HL-60 (cell line): ENCODE measurements around the gene RHBDL3.

Experiments
- DNase-seq, 2 experiments: peaks; one replicate each; pipeline ENCODE4 v3.0.0-alpha.2; 2010 to 2020; ENCODE audit warnings: low read depth in 1 of 2, low spot score in 1 of 2
- H3K27ac ChIP-seq: fragments of 250-450 bp; sonication (Bioruptor Pico); replicated peaks from 2 replicates; pipeline ENCODE4 v1.5.1; 2020; ENCODE audit warnings: mild to moderate bottlenecking, moderate library complexity
- H3K27me3 ChIP-seq: fragments of 250-450 bp; sonication (Bioruptor Pico); 2 replicates; pipeline ENCODE4 v1.5.1; 2021; ENCODE audit warnings: mild to moderate bottlenecking, moderate library complexity; ENCODE audit not compliant: insufficient read depth, poor library complexity, severe bottlenecking
- H3K4me3 ChIP-seq: replicated peaks from 2 replicates; pipeline ENCODE4 v1.5.1; 2011; ENCODE audit warnings: mild to moderate bottlenecking, control low read depth, low read length; ENCODE audit not compliant: insufficient read depth
- GABPA ChIP-seq: IDR thresholded peaks from 2 replicates; pipeline ENCODE4 v1.6.1; 2012; ENCODE audit warnings: low read depth
- POLR2AphosphoS5 ChIP-seq: IDR thresholded peaks from 2 replicates; pipeline ENCODE4 v1.6.1; 2012; ENCODE audit warnings: low read depth
- REST ChIP-seq: IDR thresholded peaks from 2 replicates; pipeline ENCODE4 v1.6.1; 2012; ENCODE audit warnings: low read depth; ENCODE audit not compliant: insufficient replicate concordance
- SPI1 ChIP-seq: IDR thresholded peaks from 2 replicates; pipeline ENCODE4 v1.6.1; 2012; ENCODE audit warnings: low read depth, mild to moderate bottlenecking, borderline replicate concordance
- TF ChIP-seq, protein P1 (sequence below): IDR thresholded peaks from one replicate; pipeline ENCODE4 v1.5.1; 2011; ENCODE audit warnings: low read length, control low read depth, inconsistent platforms; ENCODE audit not compliant: insufficient read depth

Gene RHBDL3

DNA sequence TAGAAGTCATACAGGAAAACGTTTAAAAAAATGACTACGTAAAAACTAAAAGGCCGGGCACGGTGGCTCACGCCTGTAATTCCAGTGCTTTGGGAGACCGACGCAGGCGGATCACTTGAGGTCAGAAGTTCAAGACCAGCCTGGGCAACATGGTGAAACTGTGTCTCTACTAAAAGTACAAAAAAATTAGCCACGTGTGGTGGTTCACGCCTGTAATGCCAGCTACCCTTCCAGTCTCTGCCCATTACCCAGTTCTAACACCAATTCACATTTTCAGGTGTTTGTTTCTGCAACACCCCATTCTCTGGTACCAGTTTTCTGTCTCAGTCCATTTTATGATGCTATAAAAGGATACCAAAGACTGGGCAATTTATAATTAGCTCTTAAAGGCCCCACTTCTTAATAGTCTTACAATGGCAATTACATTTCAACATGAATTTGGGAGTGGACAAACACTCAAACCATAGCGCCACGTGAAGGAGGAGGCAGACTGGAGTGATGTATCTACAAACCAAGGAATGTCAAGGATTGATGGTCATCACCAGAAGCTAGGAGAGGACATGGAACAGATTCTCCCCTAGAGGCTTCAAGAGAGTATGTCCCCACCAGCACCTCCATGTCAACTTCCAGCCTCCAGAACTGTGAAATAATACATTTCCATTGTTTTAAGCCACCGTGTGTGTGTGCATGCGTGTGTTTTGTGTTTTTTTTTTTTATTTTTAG is 77.1 kb downstream of the RHBDL3 start:
- TF ChIP-seq GABPA: no peak
- no peak for TF ChIP-seq SPI1
- TF ChIP-seq POLR2AphosphoS5: no peak
- TF ChIP-seq, protein P1, sequence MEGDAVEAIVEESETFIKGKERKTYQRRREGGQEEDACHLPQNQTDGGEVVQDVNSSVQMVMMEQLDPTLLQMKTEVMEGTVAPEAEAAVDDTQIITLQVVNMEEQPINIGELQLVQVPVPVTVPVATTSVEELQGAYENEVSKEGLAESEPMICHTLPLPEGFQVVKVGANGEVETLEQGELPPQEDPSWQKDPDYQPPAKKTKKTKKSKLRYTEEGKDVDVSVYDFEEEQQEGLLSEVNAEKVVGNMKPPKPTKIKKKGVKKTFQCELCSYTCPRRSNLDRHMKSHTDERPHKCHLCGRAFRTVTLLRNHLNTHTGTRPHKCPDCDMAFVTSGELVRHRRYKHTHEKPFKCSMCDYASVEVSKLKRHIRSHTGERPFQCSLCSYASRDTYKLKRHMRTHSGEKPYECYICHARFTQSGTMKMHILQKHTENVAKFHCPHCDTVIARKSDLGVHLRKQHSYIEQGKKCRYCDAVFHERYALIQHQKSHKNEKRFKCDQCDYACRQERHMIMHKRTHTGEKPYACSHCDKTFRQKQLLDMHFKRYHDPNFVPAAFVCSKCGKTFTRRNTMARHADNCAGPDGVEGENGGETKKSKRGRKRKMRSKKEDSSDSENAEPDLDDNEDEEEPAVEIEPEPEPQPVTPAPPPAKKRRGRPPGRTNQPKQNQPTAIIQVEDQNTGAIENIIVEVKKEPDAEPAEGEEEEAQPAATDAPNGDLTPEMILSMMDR: no peak
- no peak for TF ChIP-seq REST
- DNase-seq: no peak
- Histone ChIP-seq H3K27ac (peak overlapping the region; percentile 75), H3K27me3 (no peaks in the 10 kb centered on the region), H3K4me3 (peak overlapping the region; percentile 66)

DNA sequence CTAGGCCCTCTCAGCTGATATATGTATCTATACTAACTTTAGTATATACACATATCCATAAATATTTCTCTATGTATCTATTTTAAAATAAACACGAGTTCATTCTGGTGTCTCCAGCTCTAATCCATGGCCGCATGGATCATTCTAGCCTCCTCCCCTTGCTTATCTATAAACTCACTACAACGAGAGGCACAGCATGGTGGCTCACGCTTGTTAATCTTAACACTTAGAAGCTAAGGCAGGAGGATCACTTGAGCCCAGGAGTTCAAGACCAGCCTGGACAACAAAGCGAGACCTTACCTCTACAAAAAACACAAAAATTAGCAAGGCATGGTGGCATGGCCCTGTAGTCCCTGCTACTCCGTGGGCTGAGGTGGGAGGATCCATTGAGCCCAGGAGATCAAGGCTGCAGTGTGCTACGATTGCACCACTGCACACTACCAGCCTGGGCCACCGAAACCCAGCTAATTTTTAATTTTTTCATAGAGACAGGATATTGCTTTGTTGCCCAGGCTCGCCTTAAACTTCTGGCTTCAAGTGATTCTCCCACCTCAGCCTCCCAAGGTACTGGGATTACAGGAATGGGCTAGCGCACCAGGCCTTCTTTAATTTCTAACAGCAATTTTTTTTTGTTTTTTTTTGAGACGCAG is 80.4 kb downstream of the RHBDL3 start:
- TF ChIP-seq POLR2AphosphoS5 (no peak), SPI1 (no peak), GABPA (no peak), REST (no peak)
- TF ChIP-seq, protein P1: no peak
- H3K27ac ChIP-seq: no peak overlapping the region
- no peaks in the 10 kb centered on the region for H3K27me3 ChIP-seq
- H3K4me3 ChIP-seq: no peak overlapping the region
- DNase-seq: no peak

DNA sequence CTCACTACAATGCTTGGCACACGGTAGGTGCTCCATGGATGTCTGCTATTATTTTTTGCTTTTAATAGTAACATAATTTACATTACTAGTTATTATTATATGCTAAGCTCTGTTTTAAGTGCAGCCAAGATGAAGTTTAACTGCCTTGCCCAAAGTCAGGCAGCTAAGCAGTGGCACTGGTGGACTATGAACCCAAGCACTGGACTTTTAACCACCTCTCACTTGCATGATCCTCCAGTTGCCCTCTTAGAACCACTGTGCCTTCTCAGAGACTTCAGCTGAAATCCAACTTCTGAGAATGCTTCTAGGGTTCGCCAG is 82.8 kb downstream of the RHBDL3 start:
- TF ChIP-seq GABPA: no peak
- no peak for TF ChIP-seq REST
- TF ChIP-seq POLR2AphosphoS5: no peak
- TF ChIP-seq, protein P1: no peak
- no peak for TF ChIP-seq SPI1
- H3K4me3 ChIP-seq: no peak overlapping the region
- no peak overlapping the region for H3K27ac ChIP-seq
- no peaks in the 10 kb centered on the region for H3K27me3 ChIP-seq
- DNase-seq: no peak
